Tibial nerve (tissue), 4 donors: ENCODE measurements around the gene ARRDC1.

Source experiments
- CTCF ChIP-seq, 5 experiments: fragments of 200-600 bp in 3 of 5; fragments of 450-650 bp in 2 of 5; sonication (generic) in 3 of 5; IDR thresholded peaks; one replicate each; pipeline ENCODE4 v1.5.1; 2016 to 2019; ENCODE audit warnings: antibody characterized with exemption in 5 of 5, mild to moderate bottlenecking in 3 of 5, moderate library complexity in 2 of 5
- EP300 ChIP-seq, 2 donors: sonication (generic); formaldehyde crosslinking; IDR thresholded peaks; one replicate each; pipeline ENCODE4 v1.6.1; 2017; ENCODE audit warnings: antibody characterized with exemption in 2 of 2, mild to moderate bottlenecking in 1 of 2
- POLR2A ChIP-seq, 2 donors: fragments of 450-650 bp; IDR thresholded peaks; one replicate each; pipeline ENCODE4 v1.6.1; 2017; ENCODE audit warnings: antibody characterized with exemption in 2 of 2, mild to moderate bottlenecking in 2 of 2, moderate library complexity in 2 of 2

- TF ChIP-seq CTCF (IDR thresholded peaks at IDR 0.05) (no peak), POLR2A (IDR thresholded peaks at IDR 0.05) (no peak), EP300 (IDR thresholded peaks at IDR 0.05) (no peak)
Observed at GRCh38 chr9:137619240-137620047, 14.0 kb downstream of the ARRDC1 start.
